GM12878 (cell line): ENCODE results near the gene CD164L2.

Source experiments
- CHD2 ChIP-seq: IDR thresholded peaks from 2 replicates; pipeline ENCODE4 v1.6.1; 2011; ENCODE audit warnings: low read depth, low read length, improper control_type of control experiment, borderline replicate concordance
- POLR2A ChIP-seq: IDR thresholded peaks from 2 replicates; pipeline ENCODE4 v1.6.1; 2011; ENCODE audit warnings: low read depth, mild to moderate bottlenecking, low read length
- ZNF217 ChIP-seq: fragments of 450-650 bp; IDR thresholded peaks from 2 replicates; pipeline ENCODE4 v1.6.1; 2017; ENCODE audit warnings: antibody characterized with exemption, mild to moderate bottlenecking

DNA sequence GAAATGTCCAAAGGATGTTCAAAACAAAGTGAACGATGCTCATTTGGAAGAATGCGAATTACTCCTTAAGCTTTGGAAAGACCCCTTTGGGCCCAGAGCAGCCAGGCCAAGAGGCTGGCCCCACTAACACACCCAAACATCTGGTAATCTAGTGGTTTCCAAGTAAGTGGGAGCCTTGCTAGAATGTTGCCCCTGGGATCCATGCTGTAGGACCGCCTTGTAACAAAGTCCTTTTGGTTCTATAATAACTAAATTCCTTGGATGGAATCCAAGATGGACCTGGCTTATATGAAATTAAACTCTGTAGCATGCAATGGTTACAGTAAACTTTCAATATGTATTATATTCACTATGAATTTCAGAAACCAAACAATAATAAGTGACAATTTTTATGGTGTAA is 34.6 kb upstream of the CD164L2 start:
- no peak for TF ChIP-seq POLR2A
- TF ChIP-seq CHD2, result no peak
- no peak for TF ChIP-seq ZNF217
